GM12878 (cell line): Measurements from ENCODE around the gene MVB12B.

ENCODE experiments used
- CEBPB ChIP-seq, 2 experiments: fragments of 150-350 bp in 1 of 2; IDR thresholded peaks; 2 replicates each; pipeline ENCODE4 v1.6.1; 2012 to 2014; ENCODE audit warnings: low read depth in 2 of 2, low read length in 2 of 2, borderline replicate concordance in 1 of 2, inconsistent platforms in 1 of 2
- EP300 ChIP-seq, 2 experiments: fragments of 150-350 bp in 1 of 2; IDR thresholded peaks; 2 replicates each; pipeline ENCODE4 v1.6.1; 2011 to 2012; ENCODE audit warnings: low read depth in 2 of 2, low read length in 2 of 2, borderline replicate concordance in 1 of 2, improper control_type of control experiment in 1 of 2, inconsistent platforms in 1 of 2; ENCODE audit not compliant: control insufficient read depth in 1 of 2
- EZH2 ChIP-seq: IDR thresholded peaks from 2 replicates; pipeline ENCODE4 v1.6.1; 2012; ENCODE audit warnings: low read depth, mild to moderate bottlenecking, control low read depth, inconsistent platforms, low read length, borderline replicate concordance; ENCODE audit not compliant: control insufficient read depth
- POLR2AphosphoS2 ChIP-seq: IDR thresholded peaks from 2 replicates; pipeline ENCODE4 v1.6.1; 2011; ENCODE audit warnings: low read depth, mild to moderate bottlenecking, low read length, improper control_type of control experiment, moderate library complexity
- POLR2AphosphoS5 ChIP-seq: IDR thresholded peaks from 2 replicates; pipeline ENCODE4 v1.6.1; 2011; ENCODE audit warnings: mild to moderate bottlenecking, low read length, inconsistent platforms
- SP1 ChIP-seq: IDR thresholded peaks from one replicate; pipeline ENCODE4 v1.6.1; 2011; ENCODE audit warnings: low read depth, low read length

DNA sequence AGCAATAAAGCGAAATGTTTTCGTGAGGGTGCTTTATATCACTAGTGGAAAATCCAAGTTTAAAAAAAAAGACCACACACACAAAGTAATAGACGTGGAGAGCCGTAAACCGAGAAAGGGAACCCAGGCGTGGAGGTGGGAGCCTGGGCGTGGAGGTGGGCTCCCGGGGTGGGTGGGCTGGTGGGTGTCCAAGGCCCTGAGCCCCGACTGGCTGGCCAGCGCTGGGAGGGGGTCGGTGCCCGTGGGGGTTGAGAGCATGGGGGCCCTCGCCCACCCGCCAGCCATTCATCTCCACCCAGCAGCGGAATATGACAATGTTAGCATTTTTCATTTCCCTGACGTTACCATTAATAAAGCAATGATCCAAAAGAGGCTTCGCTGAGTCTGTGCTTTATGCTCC is 135.0 kb downstream of the MVB12B start:
- no peak for TF ChIP-seq CEBPB (IDR thresholded peaks at IDR 0.05; ENCODE audit: borderline replicate concordance in 1 of 2, low read depth in 2 of 2, low read length in 2 of 2)
- TF ChIP-seq EP300 (IDR thresholded peaks at IDR 0.05; ENCODE audit: borderline replicate concordance in 1 of 2, control insufficient read depth in 1 of 2, low read depth in 2 of 2, low read length in 2 of 2), result no peak
- no peak for TF ChIP-seq POLR2AphosphoS2
- no peak for TF ChIP-seq POLR2AphosphoS5
- no peak for TF ChIP-seq SP1
- no peak for TF ChIP-seq EZH2
